Activated CD4-positive, alpha-beta T cell treated with anti-CD3 and anti-CD28 coated beads, Interleukin-2, amount 10 ng/mL, durations not matched to agents 7 days and 5 days (primary cell): ENCODE results near the gene HFE. TPM values are rescaled to one million over a fixed set of nuclear protein-coding genes. Genes with fewer than 3 reads are reported as not detected.

Experiments used
- total RNA-seq, 2 experiments: library from RNA; stranded (reverse); gene quantifications; one replicate each; pipeline ENCODE4 v1.2.3, GENCODE V29; 2021

Gene HFE
- total RNA-seq, 2 experiments from 2014 or later: 3.0 to 3.5 TPM

Other genes with a start within 250 kb of the HFE start
- gene SLC17A3, start 213.2 kb upstream of the HFE start, total RNA-seq: under 1 TPM; 0.62 to 0.75 TPM
- not detected for gene SLC17A2, start 156.7 kb upstream of the HFE start, total RNA-seq
- 10 to 100 TPM; 25.4 to 27.6 TPM for gene TRIM38, start 124.6 kb upstream of the HFE start, total RNA-seq